Effector memory CD4-positive, alpha-beta T cell (primary cell): ENCODE measurements around the gene GTF2A1.

ENCODE experiments used
- DNase-seq, 3 donors: peaks; one replicate each; pipeline ENCODE4 v3.0.0-alpha.2; 2020
- H3K27ac ChIP-seq: 2 replicates; pipeline ENCODE4 v1.7.0; 2013; ENCODE audit warnings: mild to moderate bottlenecking, low read length, moderate library complexity; ENCODE audit not compliant: insufficient read depth, poor library complexity, severe bottlenecking
- H3K27me3 ChIP-seq: replicated peaks from 2 replicates; pipeline ENCODE4 v1.7.0; 2013; ENCODE audit warnings: mild to moderate bottlenecking, low read length; ENCODE audit not compliant: insufficient read depth, control insufficient read depth, poor library complexity, severe bottlenecking
- H3K36me3 ChIP-seq: 2 replicates; pipeline ENCODE4 v1.7.0; 2013; ENCODE audit warnings: mild to moderate bottlenecking, low read length, moderate library complexity; ENCODE audit not compliant: control insufficient read depth, insufficient read depth
- H3K4me1 ChIP-seq: 2 replicates; pipeline ENCODE4 v1.7.0; 2013; ENCODE audit warnings: low read length, mild to moderate bottlenecking; ENCODE audit not compliant: control insufficient read depth, insufficient read depth, poor library complexity, severe bottlenecking
- H3K4me3 ChIP-seq: 2 replicates; pipeline ENCODE4 v1.7.0; 2013; ENCODE audit warnings: low read length, low read depth, mild to moderate bottlenecking; ENCODE audit not compliant: insufficient read depth, poor library complexity, severe bottlenecking
- H3K9me3 ChIP-seq: 2 replicates; pipeline ENCODE4 v1.7.0; 2013; ENCODE audit warnings: mild to moderate bottlenecking, low read length, moderate library complexity; ENCODE audit not compliant: control insufficient read depth

GTF2A1 gene

GRCh38 chr14:81192594-81192993, 28.2 kb downstream of the GTF2A1 start:
- Histone ChIP-seq H3K4me3 (no peak overlapping the region), H3K9me3 (no peaks in the 10 kb centered on the region), H3K27me3 (no peaks in the 10 kb centered on the region), H3K36me3 (peaks cover 18% of the 10 kb centered on the region), H3K4me1 (peaks cover 5% of the 10 kb centered on the region), H3K27ac (peak overlapping the region; percentile 3)
- no peak for DNase-seq

GRCh38 chr14:81187832-81188522, 32.8 kb downstream of the GTF2A1 start:
- Histone ChIP-seq H3K27ac (no peak overlapping the region), H3K36me3 (peaks cover 9% of the 10 kb centered on the region), H3K9me3 (no peaks in the 10 kb centered on the region), H3K27me3 (no peaks in the 10 kb centered on the region), H3K4me3 (no peak overlapping the region), H3K4me1 (no peaks in the 10 kb centered on the region)
- DNase-seq: no peak

GRCh38 chr14:81179631-81180030, 41.1 kb downstream of the GTF2A1 start:
- DNase-seq: no peak
- H3K4me3 ChIP-seq: no peak overlapping the region
- H3K9me3 ChIP-seq: no peaks in the 10 kb centered on the region
- no peak overlapping the region for H3K27ac ChIP-seq
- no peaks in the 10 kb centered on the region for H3K27me3 ChIP-seq
- H3K36me3 ChIP-seq: peaks cover 9% of the 10 kb centered on the region
- H3K4me1 ChIP-seq: no peaks in the 10 kb centered on the region

GRCh38 chr14:81178063-81178462, 42.7 kb downstream of the GTF2A1 start:
- Histone ChIP-seq H3K27ac (no peak overlapping the region), H3K4me3 (no peak overlapping the region), H3K9me3 (no peaks in the 10 kb centered on the region), H3K36me3 (peaks cover 9% of the 10 kb centered on the region), H3K4me1 (no peaks in the 10 kb centered on the region), H3K27me3 (no peaks in the 10 kb centered on the region)
- no peak for DNase-seq

- no peak for DNase-seq
- no peaks in the 10 kb centered on the region for H3K9me3 ChIP-seq
- H3K36me3 ChIP-seq: peaks cover 9% of the 10 kb centered on the region
- no peak overlapping the region for H3K4me3 ChIP-seq
- H3K4me1 ChIP-seq: no peaks in the 10 kb centered on the region
- no peak overlapping the region for H3K27ac ChIP-seq
- H3K27me3 ChIP-seq: no peaks in the 10 kb centered on the region
Measured at GRCh38 chr14:81177225-81177624, 43.5 kb downstream of the GTF2A1 start.

GRCh38 chr14:81176241-81176640, 44.5 kb downstream of the GTF2A1 start:
- Histone ChIP-seq H3K4me3 (no peak overlapping the region), H3K36me3 (peaks cover 9% of the 10 kb centered on the region), H3K9me3 (no peaks in the 10 kb centered on the region), H3K4me1 (no peaks in the 10 kb centered on the region), H3K27me3 (no peaks in the 10 kb centered on the region), H3K27ac (no peak overlapping the region)
- DNase-seq: no peak

- no peak overlapping the region for H3K27ac ChIP-seq
- H3K27me3 ChIP-seq: no peaks in the 10 kb centered on the region
- H3K36me3 ChIP-seq: no peaks in the 10 kb centered on the region
- H3K4me1 ChIP-seq: peaks cover 8% of the 10 kb centered on the region
- DNase-seq: no peak
- no peaks in the 10 kb centered on the region for H3K9me3 ChIP-seq
- H3K4me3 ChIP-seq: no peak overlapping the region
Measured at GRCh38 chr14:81172881-81173280, 47.9 kb downstream of the GTF2A1 start.

GRCh38 chr14:81172353-81172752, 48.4 kb downstream of the GTF2A1 start:
- peaks cover 8% of the 10 kb centered on the region for H3K4me1 ChIP-seq
- no peak overlapping the region for H3K27ac ChIP-seq
- H3K27me3 ChIP-seq: no peaks in the 10 kb centered on the region
- DNase-seq: no peak
- no peaks in the 10 kb centered on the region for H3K9me3 ChIP-seq
- H3K4me3 ChIP-seq: no peak overlapping the region
- H3K36me3 ChIP-seq: no peaks in the 10 kb centered on the region

GRCh38 chr14:81170829-81171195, 49.9 kb downstream of the GTF2A1 start:
- no peak for DNase-seq
- Histone ChIP-seq H3K27ac (peak overlapping the region; percentile 76), H3K4me3 (peak overlapping the region; percentile 56)

GRCh38 chr14:81170104-81170828, 50.5 kb downstream of the GTF2A1 start:
- Histone ChIP-seq H3K27ac (peak overlapping the region; percentile 76), H3K4me3 (peak overlapping the region; percentile 56), H3K27me3 (no peaks in the 10 kb centered on the region), H3K9me3 (no peaks in the 10 kb centered on the region), H3K4me1 (peaks cover 8% of the 10 kb centered on the region), H3K36me3 (no peaks in the 10 kb centered on the region)
- peak; percentile 66 to 84 (median 79) for DNase-seq

More at GRCh38 chr14:81170829-81171195, 49.9 kb downstream of the GTF2A1 start:
- Histone ChIP-seq H3K9me3 (no peaks in the 10 kb centered on the region), H3K36me3 (no peaks in the 10 kb centered on the region), H3K27me3 (no peaks in the 10 kb centered on the region), H3K4me1 (peaks cover 8% of the 10 kb centered on the region)
